Measurements from ENCODE around the gene DAPK1.

The DAPK1 gene

DNA sequence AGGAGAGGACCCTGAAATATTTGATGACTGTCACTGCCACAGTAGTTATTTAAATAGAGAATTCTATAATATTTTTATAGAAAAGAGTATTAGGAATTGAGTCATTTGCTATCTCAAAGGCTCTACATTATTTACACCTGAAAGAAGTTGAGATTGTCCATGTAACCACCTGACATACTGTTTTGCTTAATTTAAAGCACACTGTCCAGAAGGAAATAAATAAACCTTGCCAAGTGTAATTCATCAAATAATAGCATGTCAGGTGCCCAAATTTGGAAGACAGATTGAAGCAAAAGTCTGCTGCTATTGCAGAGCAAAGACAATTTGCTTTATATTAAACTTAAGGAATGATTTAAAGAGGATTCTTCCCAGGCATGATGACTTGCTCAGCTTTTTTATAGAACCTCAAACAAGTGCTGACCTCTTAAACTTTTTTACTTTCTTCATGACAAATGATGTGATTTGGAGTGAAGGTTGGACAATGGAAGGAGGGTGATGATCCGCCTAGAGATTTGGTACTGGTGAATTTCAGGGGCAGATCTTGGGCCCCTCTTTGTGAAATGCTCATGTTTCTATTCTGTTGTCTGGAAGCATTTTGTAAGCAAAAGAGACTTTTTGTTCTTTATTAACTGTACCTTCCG is 65.0 kb downstream of the DAPK1 start:
- no peak overlapping the region for H3K27ac ChIP-seq
- no peak for TF ChIP-seq ZFX (IDR thresholded peaks at IDR 0.05; ENCODE audit: borderline replicate concordance)
- TF ChIP-seq CTCF (IDR thresholded peaks at IDR 0.05), result no peak

- H3K27ac ChIP-seq, result no peak overlapping the region
- no peak for TF ChIP-seq CTCF (IDR thresholded peaks at IDR 0.05)
- TF ChIP-seq ZFX (IDR thresholded peaks at IDR 0.05; ENCODE audit: borderline replicate concordance), result no peak
Observed at GRCh38 chr9:87564111-87564510, 66.4 kb downstream of the DAPK1 start.

DNA sequence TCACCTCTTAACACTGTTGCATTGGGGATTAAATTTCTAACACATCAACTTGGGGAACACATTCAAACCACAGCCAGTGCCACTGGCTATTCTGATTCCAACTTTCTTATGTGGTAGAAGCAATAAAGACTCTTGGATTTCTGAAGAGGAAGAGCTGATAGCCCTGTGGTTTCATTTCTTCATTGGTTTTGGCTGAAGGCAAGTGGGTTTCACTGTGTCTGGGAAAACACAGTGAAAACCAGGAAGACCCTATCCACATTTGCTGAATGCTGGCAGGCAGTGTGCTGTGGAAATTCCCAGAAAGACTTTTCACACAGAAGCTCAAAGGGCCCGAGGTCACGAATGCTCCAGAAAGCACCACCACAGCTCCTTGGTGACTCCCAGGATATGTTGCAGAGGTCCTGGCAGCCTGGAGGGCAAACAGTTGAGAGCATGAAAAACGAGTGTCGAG is 67.1 kb downstream of the DAPK1 start:
- H3K27ac ChIP-seq, result no peak overlapping the region
- no peak for TF ChIP-seq ZFX (IDR thresholded peaks at IDR 0.05; ENCODE audit: borderline replicate concordance)
- no peak for TF ChIP-seq CTCF (IDR thresholded peaks at IDR 0.05)

GRCh38 chr9:87567001-87567400 is 69.3 kb downstream of the DAPK1 start:
- no peak for TF ChIP-seq ZFX (IDR thresholded peaks at IDR 0.05; ENCODE audit: borderline replicate concordance)
- H3K27ac ChIP-seq, result no peak overlapping the region

GRCh38 chr9:87567571-87567970 is 69.9 kb downstream of the DAPK1 start:
- TF ChIP-seq ZFX (IDR thresholded peaks at IDR 0.05; ENCODE audit: borderline replicate concordance) (no peak), CTCF (IDR thresholded peaks at IDR 0.05) (no peak)
- H3K27ac ChIP-seq, result no peak overlapping the region

DNA sequence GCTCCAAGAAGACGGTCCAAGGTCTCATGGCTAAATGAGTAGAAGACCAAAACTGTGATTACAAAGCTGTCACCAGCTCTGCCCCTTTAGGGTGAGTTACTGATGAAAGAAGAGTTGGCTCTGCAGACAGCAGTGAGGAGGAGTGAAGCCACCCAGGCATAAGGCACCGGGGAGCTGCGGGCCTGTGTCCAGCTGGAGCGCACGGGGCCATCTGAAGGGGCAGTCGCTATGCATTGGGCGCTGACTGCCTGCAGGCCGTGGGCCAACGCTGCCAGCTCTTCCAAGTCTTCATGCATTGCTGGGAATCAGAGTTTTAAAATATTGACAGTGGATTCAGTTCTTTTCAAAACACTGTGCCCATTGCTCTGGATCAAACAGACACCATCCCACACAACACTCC is 70.3 kb downstream of the DAPK1 start:
- H3K27ac ChIP-seq, result no peak overlapping the region
- TF ChIP-seq CTCF (IDR thresholded peaks at IDR 0.05), result no peak
- TF ChIP-seq ZFX (IDR thresholded peaks at IDR 0.05; ENCODE audit: borderline replicate concordance), result no peak

DNA sequence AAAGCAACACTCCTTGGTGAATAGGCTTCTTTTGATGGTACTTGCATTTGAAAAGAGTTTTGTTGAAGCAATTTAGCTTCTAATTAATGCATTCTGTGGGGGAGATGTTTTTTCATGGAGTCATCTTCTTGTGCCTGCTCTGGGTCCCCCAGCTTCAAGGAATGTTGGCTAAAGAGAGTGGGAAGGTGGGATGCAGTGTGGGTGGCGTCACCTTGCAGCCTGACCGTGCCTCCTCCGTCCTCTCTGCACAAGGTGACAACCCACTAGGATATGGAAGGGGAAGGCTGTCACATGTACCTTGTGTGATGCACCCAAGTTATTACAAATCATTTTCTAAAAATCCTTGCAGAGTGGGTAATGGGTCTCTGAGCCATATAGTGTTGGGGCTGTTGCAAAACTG is 70.7 kb downstream of the DAPK1 start:
- H3K27ac ChIP-seq, result no peak overlapping the region
- no peak for TF ChIP-seq ZFX (IDR thresholded peaks at IDR 0.05; ENCODE audit: borderline replicate concordance)
- no peak for TF ChIP-seq CTCF (IDR thresholded peaks at IDR 0.05)

DNA sequence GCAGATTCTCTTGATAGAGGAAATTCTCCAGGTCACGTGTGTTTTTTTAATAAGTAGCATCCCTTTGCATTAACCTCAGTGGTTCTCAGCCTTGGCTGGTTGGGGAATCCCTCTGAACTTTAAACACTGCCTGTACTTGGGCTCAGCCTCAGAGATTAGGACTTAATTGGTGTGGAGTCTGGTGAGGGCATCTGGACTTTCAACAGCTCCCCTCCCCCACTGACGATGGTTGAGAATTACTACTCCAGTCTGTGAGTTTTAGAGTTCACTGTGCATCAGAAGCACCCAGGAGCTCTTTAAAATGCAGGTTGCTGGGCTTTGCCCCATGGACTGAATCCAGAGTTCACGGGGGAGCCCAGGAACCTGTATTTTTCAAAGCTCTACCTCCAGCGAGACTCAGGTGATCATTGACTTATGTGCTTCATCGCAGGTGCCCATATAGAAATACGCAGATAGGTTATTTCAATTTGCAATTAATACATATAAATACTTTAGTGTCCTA is 71.4 kb downstream of the DAPK1 start:
- TF ChIP-seq ZFX (IDR thresholded peaks at IDR 0.05; ENCODE audit: borderline replicate concordance) (no peak), CTCF (IDR thresholded peaks at IDR 0.05) (no peak)
- H3K27ac ChIP-seq, result no peak overlapping the region

Measured in 22Rv1 (cell line).